Peyer's patch (tissue), 4 donors: ENCODE measurements around the gene RBM33.

Source experiments
- POLR2A ChIP-seq, 2 donors: fragments of 450-650 bp; IDR thresholded peaks; one replicate each; pipeline ENCODE4 v1.5.1; 2017; ENCODE audit warnings: antibody characterized with exemption in 2 of 2, mild to moderate bottlenecking in 2 of 2, moderate library complexity in 2 of 2
- TF ChIP-seq, protein P1 (sequence below), 6 experiments: fragments of 450-650 bp in 4 of 6; fragments of 200-600 bp in 2 of 6; sonication (generic) in 1 of 6; IDR thresholded peaks; one replicate each; pipeline ENCODE4 v1.5.1; 2017 to 2019; ENCODE audit warnings: antibody characterized with exemption in 6 of 6, mild to moderate bottlenecking in 3 of 6, moderate library complexity in 1 of 6

DNA sequence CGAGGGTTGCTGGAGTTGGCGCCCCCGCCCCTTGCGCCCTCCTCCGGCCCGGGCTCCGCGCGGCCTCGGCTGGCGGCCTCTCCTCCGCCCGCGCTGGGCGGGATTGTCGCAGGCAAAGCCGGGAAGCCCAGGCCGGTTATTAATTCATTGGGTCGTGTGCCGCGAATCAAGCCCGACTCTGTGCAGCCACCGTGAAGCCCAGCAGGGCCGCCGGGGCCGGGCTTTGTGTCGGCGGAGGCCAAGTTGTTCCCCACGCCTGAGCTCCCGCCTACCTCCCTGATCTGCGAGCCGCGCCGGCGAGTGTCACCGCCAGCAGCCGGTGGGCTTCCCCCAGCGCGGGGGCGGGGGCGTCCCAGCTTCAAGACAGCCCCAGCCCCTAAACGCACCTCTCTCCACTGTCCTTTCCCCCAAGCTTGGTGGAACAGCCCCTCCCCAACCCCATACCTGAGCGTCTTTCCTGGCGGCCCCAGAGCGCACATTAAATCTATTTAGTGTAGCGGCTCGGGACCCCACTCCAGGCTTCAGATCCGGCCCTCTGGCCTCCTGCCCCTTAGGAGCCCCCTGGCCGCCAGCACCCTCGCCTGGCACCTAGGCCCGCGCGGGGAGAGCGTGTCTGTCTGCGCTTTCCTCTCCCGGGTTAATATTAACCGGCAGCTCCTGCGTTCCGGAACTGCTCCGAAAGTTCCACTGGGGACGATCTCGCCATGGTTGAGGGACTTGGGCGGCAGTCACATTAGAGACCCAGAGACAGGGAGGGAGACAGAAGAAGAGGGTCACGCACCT, 164.3 kb downstream of the RBM33 start:
- TF ChIP-seq, protein P1, sequence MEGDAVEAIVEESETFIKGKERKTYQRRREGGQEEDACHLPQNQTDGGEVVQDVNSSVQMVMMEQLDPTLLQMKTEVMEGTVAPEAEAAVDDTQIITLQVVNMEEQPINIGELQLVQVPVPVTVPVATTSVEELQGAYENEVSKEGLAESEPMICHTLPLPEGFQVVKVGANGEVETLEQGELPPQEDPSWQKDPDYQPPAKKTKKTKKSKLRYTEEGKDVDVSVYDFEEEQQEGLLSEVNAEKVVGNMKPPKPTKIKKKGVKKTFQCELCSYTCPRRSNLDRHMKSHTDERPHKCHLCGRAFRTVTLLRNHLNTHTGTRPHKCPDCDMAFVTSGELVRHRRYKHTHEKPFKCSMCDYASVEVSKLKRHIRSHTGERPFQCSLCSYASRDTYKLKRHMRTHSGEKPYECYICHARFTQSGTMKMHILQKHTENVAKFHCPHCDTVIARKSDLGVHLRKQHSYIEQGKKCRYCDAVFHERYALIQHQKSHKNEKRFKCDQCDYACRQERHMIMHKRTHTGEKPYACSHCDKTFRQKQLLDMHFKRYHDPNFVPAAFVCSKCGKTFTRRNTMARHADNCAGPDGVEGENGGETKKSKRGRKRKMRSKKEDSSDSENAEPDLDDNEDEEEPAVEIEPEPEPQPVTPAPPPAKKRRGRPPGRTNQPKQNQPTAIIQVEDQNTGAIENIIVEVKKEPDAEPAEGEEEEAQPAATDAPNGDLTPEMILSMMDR (IDR thresholded peaks at IDR 0.05): peak in 1 of 6 experiments; percentile 9
- peak; percentile 37 to 74 for TF ChIP-seq POLR2A (IDR thresholded peaks at IDR 0.05)
